NCI-H524 (cell line): ENCODE measurements around the gene TMEM63A.
"Not testable (repeated sequence)": the region's sequence is repeated elsewhere in the genome, so short reads cannot be mapped to it uniquely, and the experiment has no call there.

Experiments
- DNase-seq, 2 experiments: peaks; one replicate each; lab custom pipeline; 2025; lab: John Stamatoyannopoulos, UW

TMEM63A gene

GRCh38 chr1:225881959-225882693 lies at the start of gene TMEM63A:
TSS of gene TMEM63A (minus strand) at chr1:225882380. CDS start at chr1:225877580, 4,800 bp downstream.
- peak; percentile 27 to 64 for DNase-seq

GRCh38 chr1:225931270-225932136 lies 49.3 kb upstream of the TMEM63A start:
- DNase-seq: no peak

- DNase-seq: no peak
Measured at GRCh38 chr1:225930566-225930965, 48.4 kb upstream of the TMEM63A start.

GRCh38 chr1:225929462-225929861 lies 47.3 kb upstream of the TMEM63A start:
- DNase-seq: not testable (repeated sequence)

- DNase-seq: peak; percentile 4 to 56
Measured at GRCh38 chr1:225928186-225929175, 46.3 kb upstream of the TMEM63A start.

GRCh38 chr1:225926551-225927113 lies 44.5 kb upstream of the TMEM63A start:
- DNase-seq: no peak

- DNase-seq: peak; percentile 82 to 95
Measured at GRCh38 chr1:225923692-225924555, 41.7 kb upstream of the TMEM63A start, which contains the start of gene PYCR2. TSS of gene PYCR2 (minus strand) at chr1:225924250. CDS start at chr1:225924110, 140 bp downstream.

GRCh38 chr1:225923381-225923691 lies 41.2 kb upstream of the TMEM63A start:
- no peak for DNase-seq

- DNase-seq: no peak
Measured at GRCh38 chr1:225921734-225922709, 39.8 kb upstream of the TMEM63A start.

GRCh38 chr1:225919906-225920305 lies 37.7 kb upstream of the TMEM63A start:
- no peak for DNase-seq

- no peak for DNase-seq
Measured at GRCh38 chr1:225918280-225918679, 36.1 kb upstream of the TMEM63A start.

GRCh38 chr1:225917536-225917935 lies 35.4 kb upstream of the TMEM63A start:
- no peak for DNase-seq

- no peak for DNase-seq
Measured at GRCh38 chr1:225917101-225917500, 34.9 kb upstream of the TMEM63A start.

GRCh38 chr1:225915538-225915991 lies 33.4 kb upstream of the TMEM63A start:
- DNase-seq: peak; percentile 70 to 91

GRCh38 chr1:225914947-225915346 lies 32.8 kb upstream of the TMEM63A start:
- peak; percentile 9 to 59 for DNase-seq

GRCh38 chr1:225914391-225914790 lies 32.2 kb upstream of the TMEM63A start:
- no peak for DNase-seq

GRCh38 chr1:225911191-225912130 lies 29.3 kb upstream of the TMEM63A start:
- DNase-seq: no peak

GRCh38 chr1:225909477-225909876 lies 27.3 kb upstream of the TMEM63A start:
- DNase-seq: no peak
